ENCODE results near the gene USP24.
"Not testable (repeated sequence)": the region's sequence is repeated elsewhere in the genome, so short reads cannot be mapped to it uniquely, and the experiment has no call there.

USP24 gene

DNA sequence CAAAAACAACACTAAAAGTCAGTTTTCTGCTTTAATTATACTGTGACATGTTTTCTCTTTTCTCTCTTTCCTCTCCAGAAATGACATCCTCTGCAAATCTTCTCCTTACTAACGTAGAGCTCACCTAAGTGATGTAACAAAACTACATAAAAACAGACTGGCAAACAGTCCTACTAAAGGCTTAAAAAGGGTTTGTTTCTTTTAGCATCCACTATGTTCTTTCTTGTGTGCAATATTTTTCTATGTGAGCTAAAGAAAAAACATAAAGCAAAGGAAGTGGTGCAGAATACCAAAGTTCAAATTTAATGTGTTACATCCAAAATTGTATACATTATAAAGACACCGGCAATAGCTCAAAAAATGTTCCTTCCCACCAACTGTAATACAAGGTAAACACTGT, 14.5 kb downstream of the USP24 start:
- Histone ChIP-seq H3K4me3 (ENCODE audit: control insufficient read depth in 1 of 7, extremely low read depth in 1 of 7, insufficient read depth in 4 of 7, low read depth in 2 of 7, low read length in 6 of 7) (no peak overlapping the region), H3K27ac (ENCODE audit: insufficient read depth in 1 of 2, low read depth in 1 of 2, low read length in 2 of 2, poor library complexity in 1 of 2, severe bottlenecking in 2 of 2) (no peak overlapping the region), H3K9me3 (ENCODE audit: control extremely low read depth in 1 of 5, control insufficient read depth in 4 of 5, insufficient read depth in 2 of 5, low read depth in 1 of 5, low read length in 4 of 5) (no peaks in the 10 kb centered on the region), H3K27me3 (replicated peaks in 2 of 5; ENCODE audit: control insufficient read depth in 4 of 5, insufficient read depth in 5 of 5, low read length in 4 of 5) (no peaks in the 10 kb centered on the region), H3K4me1 (ENCODE audit: control extremely low read depth in 1 of 4, control insufficient read depth in 4 of 4, insufficient read depth in 4 of 4, low read length in 3 of 4) (peaks cover 7 to 40% (median 27%) of the 10 kb centered on the region in 4 experiments), H3K36me3 (ENCODE audit: control insufficient read depth in 4 of 4, insufficient read depth in 4 of 4, low read length in 3 of 4) (peaks cover 0 to 15% (median 6%) of the 10 kb centered on the region in 4 experiments)
- DNase-seq, result no peak
- ChIA-PET CTCF (interaction anchor here (0.7 to 1.4 kb wide), 3 partner anchors 8 to 75 kb away, joined by 3 to 4 read pairs (median 3); no protein-coding TSS in a partner anchor), POLR2A (interaction anchor here (1.1 kb wide), 1 partner anchor 12 kb away, joined by 4 read pairs; no protein-coding TSS in a partner anchor)
- whole genome bisulfite sequencing (ENCODE audit: insufficient coverage), result no CpG with 5 or more reads among the region's 2 CpGs

DNA sequence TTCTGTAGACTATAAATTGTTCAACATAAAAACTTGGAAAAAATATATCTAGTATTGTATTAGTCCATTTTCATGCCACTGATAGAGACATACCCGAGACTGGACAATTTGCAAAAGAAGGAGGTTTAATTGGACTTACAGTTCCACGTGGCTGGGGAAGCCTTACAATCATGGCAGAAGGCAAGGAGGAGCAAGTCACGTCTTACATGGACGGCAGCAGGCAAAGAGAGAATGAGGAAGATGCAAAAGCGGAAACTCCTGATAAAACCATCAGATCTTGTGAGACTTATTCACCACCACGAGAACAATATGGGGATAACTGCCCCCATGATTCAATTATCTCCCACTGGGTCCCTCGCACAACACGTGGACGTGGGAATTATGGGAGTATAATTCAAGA, 15.4 kb downstream of the USP24 start:
- CTCF ChIA-PET, result interaction anchor here (0.6 to 1.4 kb wide), 3 partner anchors 9 to 76 kb away, joined by 3 to 4 read pairs (median 4); no protein-coding TSS in a partner anchor
- H3K9me3 ChIP-seq (ENCODE audit: control extremely low read depth in 1 of 5, control insufficient read depth in 4 of 5, insufficient read depth in 2 of 5, low read depth in 1 of 5, low read length in 4 of 5); POLR2A ChIA-PET; H3K27ac ChIP-seq (ENCODE audit: insufficient read depth in 1 of 2, low read depth in 1 of 2, low read length in 2 of 2, poor library complexity in 1 of 2, severe bottlenecking in 2 of 2); H3K4me3 ChIP-seq (ENCODE audit: control insufficient read depth in 1 of 7, extremely low read depth in 1 of 7, insufficient read depth in 4 of 7, low read depth in 2 of 7, low read length in 6 of 7); H3K27me3 ChIP-seq (replicated peaks in 2 of 5; ENCODE audit: control insufficient read depth in 4 of 5, insufficient read depth in 5 of 5, low read length in 4 of 5); DNase-seq: not testable (repeated sequence)
- peaks cover 14 to 43% (median 30%) of the 10 kb centered on the region in 4 experiments for H3K4me1 ChIP-seq (ENCODE audit: control extremely low read depth in 1 of 4, control insufficient read depth in 4 of 4, insufficient read depth in 4 of 4, low read length in 3 of 4)
- WGBS (ENCODE audit: insufficient coverage), result 98% methylated on average over 5 of the region's 9 CpGs
- peaks cover 0 to 12% (median 5%) of the 10 kb centered on the region in 4 experiments for H3K36me3 ChIP-seq (ENCODE audit: control insufficient read depth in 4 of 4, insufficient read depth in 4 of 4, low read length in 3 of 4)

DNA sequence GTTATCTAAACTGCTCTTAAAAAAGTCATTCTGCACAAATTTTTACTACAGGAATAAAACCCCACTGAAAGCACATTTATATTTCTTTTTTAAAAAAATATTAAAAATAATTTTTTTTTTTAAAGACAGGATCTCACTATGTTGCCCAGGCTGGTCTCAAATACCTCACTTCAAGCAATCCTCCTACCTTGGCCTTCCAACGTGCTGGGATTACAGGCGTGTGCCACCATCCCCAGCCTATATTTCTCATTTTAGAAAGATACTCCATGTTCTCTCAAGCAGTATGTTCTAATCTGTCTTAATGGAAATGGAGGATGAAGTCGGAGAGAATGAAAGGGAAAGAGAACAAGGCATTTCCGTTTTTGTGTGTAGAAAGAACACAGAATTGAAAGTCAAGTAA, 17.1 kb downstream of the USP24 start:
- ChIA-PET POLR2A (no interaction called here), CTCF (interaction anchor here (1.1 to 1.6 kb wide), 2 partner anchors 11 to 80 kb away, joined by 4 read pairs; no protein-coding TSS in a partner anchor)
- 89% methylated on average over 2 of the region's 4 CpGs for WGBS (ENCODE audit: insufficient coverage)
- H3K27me3 ChIP-seq (replicated peaks in 2 of 5; ENCODE audit: control insufficient read depth in 4 of 5, insufficient read depth in 5 of 5, low read length in 4 of 5), result no peaks in the 10 kb centered on the region
- H3K27ac ChIP-seq (ENCODE audit: insufficient read depth in 1 of 2, low read depth in 1 of 2, low read length in 2 of 2, poor library complexity in 1 of 2, severe bottlenecking in 2 of 2), result no peak overlapping the region
- no peaks in the 10 kb centered on the region for H3K9me3 ChIP-seq (ENCODE audit: control extremely low read depth in 1 of 5, control insufficient read depth in 4 of 5, insufficient read depth in 2 of 5, low read depth in 1 of 5, low read length in 4 of 5)
- H3K4me1 ChIP-seq (ENCODE audit: control extremely low read depth in 1 of 4, control insufficient read depth in 4 of 4, insufficient read depth in 4 of 4, low read length in 3 of 4), result peaks cover 9 to 39% (median 28%) of the 10 kb centered on the region in 4 experiments
- no peak overlapping the region for H3K4me3 ChIP-seq (ENCODE audit: control insufficient read depth in 1 of 7, extremely low read depth in 1 of 7, insufficient read depth in 4 of 7, low read depth in 2 of 7, low read length in 6 of 7)
- peaks cover 0 to 17% (median 6%) of the 10 kb centered on the region in 4 experiments for H3K36me3 ChIP-seq (ENCODE audit: control insufficient read depth in 4 of 4, insufficient read depth in 4 of 4, low read length in 3 of 4)
- no peak for DNase-seq

DNA sequence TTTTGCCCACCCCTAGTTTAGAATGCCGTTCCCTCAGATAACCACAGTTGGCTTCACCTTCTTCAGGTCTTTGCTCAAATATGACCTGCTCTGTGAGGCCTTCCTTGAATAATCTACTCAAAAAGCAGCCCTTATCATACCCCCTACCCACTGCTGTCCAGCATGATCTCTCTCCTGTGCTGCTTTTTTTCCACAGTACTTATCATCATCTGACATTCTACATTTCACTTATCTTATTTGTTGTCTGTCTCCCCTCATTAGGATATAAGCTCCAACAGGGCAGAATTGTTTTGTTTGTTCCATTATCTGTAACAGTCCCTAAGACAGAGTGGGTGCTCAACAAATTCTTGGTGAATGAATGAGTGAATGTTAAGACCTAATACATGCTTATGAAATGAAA, 18.1 kb downstream of the USP24 start:
- no peaks in the 10 kb centered on the region for H3K27me3 ChIP-seq (replicated peaks in 2 of 5; ENCODE audit: control insufficient read depth in 4 of 5, insufficient read depth in 5 of 5, low read length in 4 of 5)
- H3K4me3 ChIP-seq (ENCODE audit: control insufficient read depth in 1 of 7, extremely low read depth in 1 of 7, insufficient read depth in 4 of 7, low read depth in 2 of 7, low read length in 6 of 7), result no peak overlapping the region
- no peak for DNase-seq
- ChIA-PET POLR2A (no interaction called here), CTCF (interaction anchor here (1.1 to 2.2 kb wide), 4 partner anchors 10 to 87 kb away, joined by 4 to 6 read pairs (median 4); no protein-coding TSS in a partner anchor)
- H3K4me1 ChIP-seq (ENCODE audit: control extremely low read depth in 1 of 4, control insufficient read depth in 4 of 4, insufficient read depth in 4 of 4, low read length in 3 of 4), result peaks cover 7 to 37% (median 26%) of the 10 kb centered on the region in 4 experiments
- peaks cover 0 to 13% (median 7%) of the 10 kb centered on the region in 4 experiments for H3K36me3 ChIP-seq (ENCODE audit: control insufficient read depth in 4 of 4, insufficient read depth in 4 of 4, low read length in 3 of 4)
- 100% methylated on average over 1 of the region's 1 CpG for WGBS (ENCODE audit: insufficient coverage)
- peak overlapping the region in 1 of 2 experiments; percentile 59 for H3K27ac ChIP-seq (ENCODE audit: insufficient read depth in 1 of 2, low read depth in 1 of 2, low read length in 2 of 2, poor library complexity in 1 of 2, severe bottlenecking in 2 of 2)
- H3K9me3 ChIP-seq (ENCODE audit: control extremely low read depth in 1 of 5, control insufficient read depth in 4 of 5, insufficient read depth in 2 of 5, low read depth in 1 of 5, low read length in 4 of 5), result no peaks in the 10 kb centered on the region

DNA sequence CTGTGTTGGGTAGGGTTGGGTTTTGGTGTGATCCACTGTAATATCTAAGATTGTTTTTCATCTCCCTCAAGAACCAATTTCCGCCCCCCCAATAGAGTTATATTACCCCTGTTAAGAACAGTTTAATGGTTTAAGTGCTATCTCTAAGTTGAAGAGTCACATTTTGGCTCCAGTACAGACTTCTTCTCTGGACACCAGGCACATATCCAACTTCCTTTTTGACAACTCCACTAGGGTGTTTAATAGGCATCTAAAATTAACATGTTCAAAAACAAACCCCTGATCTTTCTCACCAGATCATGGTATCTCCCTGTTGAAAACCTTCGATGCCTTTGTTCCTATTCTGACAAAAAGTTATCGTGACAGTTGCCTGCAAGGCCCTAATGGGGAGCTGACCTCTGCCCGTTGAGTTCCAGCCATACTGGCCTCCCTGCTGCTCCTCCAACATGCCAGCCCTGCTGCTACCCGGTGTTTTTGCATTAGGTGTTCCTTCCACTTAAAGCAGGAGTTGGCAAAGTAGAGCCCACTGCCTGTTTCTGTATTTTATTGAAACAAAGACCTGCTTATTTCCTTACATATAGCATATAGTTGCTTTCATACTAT, 18.6 kb downstream of the USP24 start:
- peak overlapping the region in 1 of 2 experiments; percentile 59 for H3K27ac ChIP-seq (ENCODE audit: insufficient read depth in 1 of 2, low read depth in 1 of 2, low read length in 2 of 2, poor library complexity in 1 of 2, severe bottlenecking in 2 of 2)
- no peaks in the 10 kb centered on the region for H3K27me3 ChIP-seq (replicated peaks in 2 of 5; ENCODE audit: control insufficient read depth in 4 of 5, insufficient read depth in 5 of 5, low read length in 4 of 5)
- H3K4me3 ChIP-seq (ENCODE audit: control insufficient read depth in 1 of 7, extremely low read depth in 1 of 7, insufficient read depth in 4 of 7, low read depth in 2 of 7, low read length in 6 of 7), result no peak overlapping the region
- WGBS (ENCODE audit: insufficient coverage), result 74% methylated on average over 3 of the region's 5 CpGs
- H3K36me3 ChIP-seq (ENCODE audit: control insufficient read depth in 4 of 4, insufficient read depth in 4 of 4, low read length in 3 of 4), result peaks cover 0 to 9% (median 7%) of the 10 kb centered on the region in 4 experiments
- DNase-seq, result peak in 1 of 3 donors; percentile 49
- ChIA-PET CTCF (interaction anchor here (1.1 to 2.2 kb wide), 4 partner anchors 11 to 88 kb away, joined by 4 to 6 read pairs (median 4); no protein-coding TSS in a partner anchor), POLR2A (no interaction called here)
- no peaks in the 10 kb centered on the region for H3K9me3 ChIP-seq (ENCODE audit: control extremely low read depth in 1 of 5, control insufficient read depth in 4 of 5, insufficient read depth in 2 of 5, low read depth in 1 of 5, low read length in 4 of 5)
- H3K4me1 ChIP-seq (ENCODE audit: control extremely low read depth in 1 of 4, control insufficient read depth in 4 of 4, insufficient read depth in 4 of 4, low read length in 3 of 4), result peaks cover 7 to 37% (median 26%) of the 10 kb centered on the region in 4 experiments

DNA sequence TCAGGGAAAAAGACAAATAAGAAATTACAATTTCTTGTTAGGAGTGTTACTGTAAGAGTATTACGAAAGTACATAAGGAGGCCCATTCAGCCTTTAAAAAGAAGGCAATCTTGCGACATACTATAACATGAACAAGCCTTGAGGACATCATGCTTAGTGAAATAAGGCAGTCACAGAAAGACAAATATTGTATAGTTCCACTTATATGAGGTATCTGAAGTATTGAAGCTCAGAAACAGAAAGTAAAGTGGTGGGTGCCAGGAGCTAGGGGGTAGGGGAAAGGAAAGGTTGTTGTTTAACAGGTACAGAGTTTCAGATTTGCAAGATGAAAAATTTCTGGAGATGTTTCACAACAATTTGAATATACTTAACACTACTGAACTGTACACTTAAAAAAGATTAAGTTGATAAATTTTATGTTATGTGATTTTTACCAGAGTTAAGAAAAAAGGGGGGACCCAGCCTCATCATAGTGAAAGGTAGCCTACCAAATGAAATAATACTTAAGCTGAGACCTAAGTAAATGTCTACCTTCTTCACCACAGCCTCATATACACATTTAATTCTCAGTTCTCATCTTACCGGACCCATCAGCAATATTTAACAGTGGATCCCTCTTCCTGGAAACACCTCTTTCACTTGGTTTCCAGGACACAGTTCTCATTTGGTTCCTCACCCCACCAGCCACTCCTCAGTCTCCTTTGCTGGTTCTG, 19.5 kb downstream of the USP24 start:
- DNase-seq, result peak in 1 of 3 donors; percentile 27
- ChIA-PET POLR2A (no interaction called here), CTCF (interaction anchor here (1.4 to 2.2 kb wide), 2 partner anchors 10 to 89 kb away, joined by 3 to 5 read pairs; no protein-coding TSS in a partner anchor)
- 92% methylated on average over 3 of the region's 3 CpGs for WGBS (ENCODE audit: insufficient coverage)
- no peak overlapping the region for H3K4me3 ChIP-seq (ENCODE audit: control insufficient read depth in 1 of 7, extremely low read depth in 1 of 7, insufficient read depth in 4 of 7, low read depth in 2 of 7, low read length in 6 of 7)
- peaks cover 7 to 37% (median 26%) of the 10 kb centered on the region in 4 experiments for H3K4me1 ChIP-seq (ENCODE audit: control extremely low read depth in 1 of 4, control insufficient read depth in 4 of 4, insufficient read depth in 4 of 4, low read length in 3 of 4)
- peaks cover 0 to 8% (median 8%) of the 10 kb centered on the region in 4 experiments for H3K36me3 ChIP-seq (ENCODE audit: control insufficient read depth in 4 of 4, insufficient read depth in 4 of 4, low read length in 3 of 4)
- no peaks in the 10 kb centered on the region for H3K27me3 ChIP-seq (replicated peaks in 2 of 5; ENCODE audit: control insufficient read depth in 4 of 5, insufficient read depth in 5 of 5, low read length in 4 of 5)
- no peaks in the 10 kb centered on the region for H3K9me3 ChIP-seq (ENCODE audit: control extremely low read depth in 1 of 5, control insufficient read depth in 4 of 5, insufficient read depth in 2 of 5, low read depth in 1 of 5, low read length in 4 of 5)
- peak overlapping the region in 1 of 2 experiments; percentile 2 for H3K27ac ChIP-seq (ENCODE audit: insufficient read depth in 1 of 2, low read depth in 1 of 2, low read length in 2 of 2, poor library complexity in 1 of 2, severe bottlenecking in 2 of 2)

All from common myeloid progenitor, CD34-positive (primary cell).